ENCODE results near the gene ADAM12.

DNA sequence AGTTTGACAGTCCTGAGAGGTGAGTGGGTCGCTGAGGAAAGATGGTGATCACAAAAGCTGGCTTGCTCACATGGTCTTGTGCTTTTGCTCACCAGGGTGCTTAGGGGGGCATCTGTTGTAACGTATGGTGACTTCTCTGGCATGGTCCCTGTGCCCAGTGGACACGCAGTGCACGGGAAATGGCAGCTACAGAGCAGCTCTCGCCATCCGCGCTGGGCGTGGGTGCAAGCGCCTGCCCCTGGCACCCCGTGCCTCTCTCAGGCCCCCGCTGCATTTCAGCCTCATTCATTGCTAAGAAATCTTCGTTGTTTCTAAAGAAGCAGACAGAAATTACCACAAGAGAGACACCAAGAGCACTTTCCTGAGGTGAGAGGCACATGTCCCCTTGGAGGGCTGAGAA is 390.7 kb downstream of the ADAM12 start:
- TF ChIP-seq POLR2A (IDR thresholded peaks at IDR 0.05; ENCODE audit: low read depth, low read length) (no peak), POLR2AphosphoS5 (IDR thresholded peaks at IDR 0.05; ENCODE audit: low read depth, low read length) (no peak), TAF1 (IDR thresholded peaks at IDR 0.05; ENCODE audit: borderline replicate concordance, low read depth, low read length) (no peak)
